ENCODE measurements around the gene DCC. TPM values are rescaled to one million over a fixed set of nuclear protein-coding genes. Genes with fewer than 3 reads are reported as not detected.

Gene DCC
- total and polyA plus RNA-seq, 2 of the 8 experiments (the other 6 are each of a cell fraction or from before 2014, with no cell fraction given): 0.14 to 1.4 TPM

- no peak for TF ChIP-seq CHD7 (IDR thresholded peaks at IDR 0.05; ENCODE audit: insufficient replicate concordance, low read length)
- no peak for TF ChIP-seq TEAD4 (IDR thresholded peaks at IDR 0.05; ENCODE audit: low read depth, low read length)
- TF ChIP-seq HDAC6 (IDR thresholded peaks at IDR 0.05; ENCODE audit: low read depth, low read length): no peak
- TF ChIP-seq RFX5 (IDR thresholded peaks at IDR 0.05; ENCODE audit: borderline replicate concordance, low read depth, low read length): no peak
- no peak for TF ChIP-seq SRF (IDR thresholded peaks at IDR 0.05; ENCODE audit: low read depth, low read length)
- no peak for TF ChIP-seq EZH2 (IDR thresholded peaks at IDR 0.05; ENCODE audit: low read depth, low read length, severe bottlenecking)
- TF ChIP-seq TAF7 (optimal IDR thresholded peaks at IDR 0.05; ENCODE audit: borderline replicate concordance, low read depth, low read length): no peak
Measured at GRCh38 chr18:52813635-52814416, 473.8 kb downstream of the DCC start (continued).

All from H1 (cell line).